WERI-Rb-1 (cell line): ENCODE data around the gene WDR59.

Source experiments
- DNase-seq: peaks from one replicate; pipeline ENCODE4 v3.0.0-alpha.2; 2020
- H3K27ac ChIP-seq: fragments of 250-450 bp; sonication (Bioruptor Pico); 2 replicates; pipeline ENCODE4 v1.5.1; 2020; ENCODE audit warnings: mild to moderate bottlenecking, moderate library complexity
- H3K27me3 ChIP-seq: fragments of 250-450 bp; sonication (Bioruptor Pico); 2 replicates; pipeline ENCODE4 v1.5.1; 2021; ENCODE audit warnings: mild to moderate bottlenecking, low read depth, moderate library complexity; ENCODE audit not compliant: insufficient read depth, severe bottlenecking
- H3K36me3 ChIP-seq: fragments of 250-450 bp; sonication (Bioruptor Pico); 2 replicates; pipeline ENCODE4 v1.5.1; 2020; ENCODE audit warnings: mild to moderate bottlenecking, moderate library complexity
- H3K4me3 ChIP-seq: 2 replicates; pipeline ENCODE4 v1.5.1; 2011; ENCODE audit warnings: low read depth, mild to moderate bottlenecking, control low read depth, low read length
- H3K9me3 ChIP-seq: fragments of 250-450 bp; sonication (Bioruptor Pico); 2 replicates; pipeline ENCODE4 v1.5.1; 2021; ENCODE audit warnings: mild to moderate bottlenecking, moderate library complexity; ENCODE audit not compliant: severe bottlenecking
- TF ChIP-seq, protein P1 (sequence below): IDR thresholded peaks from 2 replicates; pipeline ENCODE4 v1.5.1; 2011; ENCODE audit warnings: low read depth, mild to moderate bottlenecking, control low read depth, inconsistent platforms, low read length

Gene WDR59

DNA sequence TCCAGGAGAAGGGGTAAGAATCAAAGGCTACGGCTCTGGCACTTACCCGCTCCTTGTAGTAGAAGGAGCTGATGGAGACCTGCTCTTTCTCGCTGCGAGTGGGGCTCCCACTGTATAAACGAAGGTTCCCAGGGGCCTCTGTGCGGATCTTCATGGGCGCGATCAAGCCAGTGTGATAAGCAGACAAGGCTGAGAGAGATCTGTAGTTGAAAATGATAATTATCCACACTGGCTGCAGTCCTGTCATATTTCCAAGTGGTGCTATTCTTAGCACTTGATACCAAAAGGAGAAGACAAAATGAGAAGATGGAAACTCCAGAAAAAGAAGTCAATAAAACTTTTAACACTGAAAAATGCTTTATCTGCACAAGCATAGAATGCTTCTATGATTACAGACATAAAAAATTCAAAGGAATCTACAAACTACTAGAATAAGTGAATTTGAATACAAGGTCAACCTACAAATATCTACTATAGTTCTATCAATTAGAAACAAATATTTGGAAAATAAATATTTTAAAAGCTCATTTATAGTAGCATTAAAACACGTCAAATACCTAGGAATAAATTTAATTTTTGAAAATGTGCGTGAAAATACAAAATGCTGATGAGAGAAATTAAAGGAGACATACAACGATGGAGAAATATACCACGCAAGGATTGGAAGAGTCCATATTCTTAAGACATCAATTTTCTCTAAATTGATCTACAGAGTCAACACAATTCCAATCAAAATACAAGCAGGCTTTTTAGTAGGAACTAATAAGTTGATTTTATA, 80.8 kb downstream of the WDR59 start:
- no peak overlapping the region for H3K27ac ChIP-seq
- TF ChIP-seq, protein P1, sequence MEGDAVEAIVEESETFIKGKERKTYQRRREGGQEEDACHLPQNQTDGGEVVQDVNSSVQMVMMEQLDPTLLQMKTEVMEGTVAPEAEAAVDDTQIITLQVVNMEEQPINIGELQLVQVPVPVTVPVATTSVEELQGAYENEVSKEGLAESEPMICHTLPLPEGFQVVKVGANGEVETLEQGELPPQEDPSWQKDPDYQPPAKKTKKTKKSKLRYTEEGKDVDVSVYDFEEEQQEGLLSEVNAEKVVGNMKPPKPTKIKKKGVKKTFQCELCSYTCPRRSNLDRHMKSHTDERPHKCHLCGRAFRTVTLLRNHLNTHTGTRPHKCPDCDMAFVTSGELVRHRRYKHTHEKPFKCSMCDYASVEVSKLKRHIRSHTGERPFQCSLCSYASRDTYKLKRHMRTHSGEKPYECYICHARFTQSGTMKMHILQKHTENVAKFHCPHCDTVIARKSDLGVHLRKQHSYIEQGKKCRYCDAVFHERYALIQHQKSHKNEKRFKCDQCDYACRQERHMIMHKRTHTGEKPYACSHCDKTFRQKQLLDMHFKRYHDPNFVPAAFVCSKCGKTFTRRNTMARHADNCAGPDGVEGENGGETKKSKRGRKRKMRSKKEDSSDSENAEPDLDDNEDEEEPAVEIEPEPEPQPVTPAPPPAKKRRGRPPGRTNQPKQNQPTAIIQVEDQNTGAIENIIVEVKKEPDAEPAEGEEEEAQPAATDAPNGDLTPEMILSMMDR, result no peak
- DNase-seq, result no peak
- H3K4me3 ChIP-seq, result no peak overlapping the region
- no peaks in the 10 kb centered on the region for H3K27me3 ChIP-seq
- no peaks in the 10 kb centered on the region for H3K9me3 ChIP-seq
- peaks cover 12% of the 10 kb centered on the region for H3K36me3 ChIP-seq

DNA sequence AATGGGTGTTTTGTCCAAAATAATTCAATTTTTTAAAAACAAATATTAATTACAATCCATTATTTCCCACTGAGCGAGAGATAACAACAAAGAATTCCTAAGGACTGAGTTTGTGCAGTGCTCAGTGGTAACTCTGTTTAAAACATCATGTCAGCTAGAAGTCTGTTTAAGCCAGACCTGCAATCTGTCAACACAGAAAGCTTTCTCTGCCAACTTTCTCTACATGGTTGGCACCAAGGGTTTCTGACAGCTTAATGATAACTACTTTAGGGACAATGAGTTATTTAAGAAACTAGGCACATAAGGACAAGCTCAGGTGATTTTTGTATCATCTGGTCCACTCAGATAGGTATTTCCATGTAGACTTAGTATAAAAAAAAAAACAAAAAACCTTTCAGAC, 81.8 kb downstream of the WDR59 start:
- TF ChIP-seq, protein P1, result no peak
- peaks cover 10% of the 10 kb centered on the region for H3K36me3 ChIP-seq
- no peak overlapping the region for H3K27ac ChIP-seq
- no peaks in the 10 kb centered on the region for H3K9me3 ChIP-seq
- no peak overlapping the region for H3K4me3 ChIP-seq
- no peak for DNase-seq
- no peaks in the 10 kb centered on the region for H3K27me3 ChIP-seq

DNA sequence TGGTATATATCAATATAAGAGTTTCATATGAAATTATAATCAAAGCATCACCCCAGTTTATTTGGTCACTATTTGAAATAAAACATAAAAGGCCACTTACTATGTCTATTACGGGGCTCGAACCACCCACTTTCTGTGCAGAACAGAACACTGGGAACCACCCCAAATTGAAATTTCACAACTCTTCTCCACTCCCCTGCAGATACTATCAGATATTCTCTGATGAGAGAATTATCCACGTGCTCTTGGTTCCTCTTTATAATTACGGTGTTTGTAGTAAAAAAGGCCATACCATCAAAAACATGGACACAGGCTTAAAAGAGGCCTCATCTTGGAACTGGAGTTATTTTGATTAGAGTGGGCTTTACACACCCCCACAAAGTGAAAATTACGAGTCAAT, 82.8 kb downstream of the WDR59 start:
- Histone ChIP-seq H3K36me3 (peaks cover 9% of the 10 kb centered on the region), H3K4me3 (no peak overlapping the region), H3K27me3 (no peaks in the 10 kb centered on the region), H3K27ac (no peak overlapping the region), H3K9me3 (no peaks in the 10 kb centered on the region)
- TF ChIP-seq, protein P1, result no peak
- no peak for DNase-seq

DNA sequence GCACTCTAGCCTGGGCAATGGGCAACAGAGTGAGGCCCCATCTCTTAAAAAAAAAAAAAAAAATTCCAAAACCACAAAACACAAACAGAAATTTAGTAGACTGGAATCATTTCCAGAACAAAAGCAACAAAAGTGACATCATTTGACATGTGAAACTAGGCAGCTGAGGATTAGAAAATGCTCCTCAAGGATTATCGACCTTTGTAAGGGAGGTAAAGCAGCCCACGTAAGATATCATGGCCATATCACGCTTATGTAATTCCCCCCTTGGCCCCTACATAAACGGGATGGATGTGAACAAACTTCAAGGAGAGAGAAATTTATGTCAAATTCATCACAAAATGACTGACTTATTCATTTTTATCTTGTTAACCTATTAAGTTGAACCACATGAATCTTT, 83.3 kb downstream of the WDR59 start:
- Histone ChIP-seq H3K4me3 (no peak overlapping the region), H3K36me3 (peaks cover 6% of the 10 kb centered on the region), H3K27me3 (no peaks in the 10 kb centered on the region), H3K9me3 (no peaks in the 10 kb centered on the region), H3K27ac (no peak overlapping the region)
- DNase-seq, result no peak
- TF ChIP-seq, protein P1, result no peak

DNA sequence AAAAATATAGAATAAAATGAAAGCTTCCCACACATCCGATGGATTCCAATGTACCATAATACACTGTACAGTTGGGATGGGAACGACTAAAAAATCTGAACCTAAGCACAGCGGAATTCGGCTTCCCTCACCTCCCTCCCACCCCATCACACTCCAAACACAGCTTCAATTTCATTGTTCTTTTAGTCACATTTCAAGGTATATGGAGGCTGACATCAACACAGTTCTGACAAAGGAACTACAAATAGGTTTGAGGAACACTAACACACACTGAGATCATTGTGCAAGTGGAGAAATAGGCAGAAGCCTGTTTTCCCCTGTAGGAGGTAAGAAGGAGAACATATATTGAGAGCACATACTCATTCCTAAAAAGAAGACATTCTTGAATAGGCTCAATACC, 85.1 kb downstream of the WDR59 start:
- Histone ChIP-seq H3K27me3 (no peaks in the 10 kb centered on the region), H3K9me3 (no peaks in the 10 kb centered on the region), H3K4me3 (no peak overlapping the region), H3K27ac (no peak overlapping the region), H3K36me3 (peaks cover 6% of the 10 kb centered on the region)
- TF ChIP-seq, protein P1, result no peak
- DNase-seq, result no peak

DNA sequence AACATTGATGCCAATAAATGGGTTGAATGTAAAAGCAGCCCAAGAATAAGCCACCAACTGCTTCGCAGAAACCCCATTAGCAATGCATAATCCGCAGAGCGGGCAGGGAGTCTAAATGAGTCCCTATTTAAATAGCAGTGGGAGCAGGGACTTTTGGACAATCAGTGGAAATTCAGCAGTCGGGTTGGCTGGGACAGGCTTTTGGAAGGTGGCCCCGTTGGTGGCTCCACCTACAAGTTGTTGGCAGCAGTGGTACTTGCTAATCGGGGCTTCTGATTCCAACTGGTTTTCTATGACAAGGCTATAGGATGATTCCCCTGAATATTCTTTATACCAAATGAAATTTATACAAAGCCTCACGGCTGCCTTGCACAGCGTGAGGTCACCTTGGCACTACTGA, 86.3 kb downstream of the WDR59 start:
- H3K27ac ChIP-seq, result no peak overlapping the region
- DNase-seq, result no peak
- no peaks in the 10 kb centered on the region for H3K9me3 ChIP-seq
- H3K4me3 ChIP-seq, result no peak overlapping the region
- H3K27me3 ChIP-seq, result no peaks in the 10 kb centered on the region
- TF ChIP-seq, protein P1, result no peak
- peaks cover 2% of the 10 kb centered on the region; the same call in 1 of the 2 replicates for H3K36me3 ChIP-seq
